ENCODE measurements around the gene SH3GL1. TPM values are rescaled to one million over a fixed set of nuclear protein-coding genes. Genes with fewer than 3 reads are reported as not detected.

The SH3GL1 gene
- total and polyA plus RNA-seq, 9 of the 15 experiments (the other 6 are each of a cell fraction or from before 2014, with no cell fraction given) = 1.7 to 75.3 (median 25.7) TPM

- 91% methylated on average over 11 of the region's 12 CpGs for WGBS (ENCODE audit: insufficient coverage, low coverage, missing lambda C conversion rate)
- TF ChIP-seq HOXB6 (CRISPR knock-in tag; IDR thresholded peaks at IDR 0.05; ENCODE audit: borderline replicate concordance) (no peak), NBN (IDR thresholded peaks at IDR 0.05; ENCODE audit: low read depth) (no peak), MEF2A (IDR thresholded peaks at IDR 0.05; ENCODE audit: control insufficient read depth, low read depth, low read length) (no peak), DPF2 (IDR thresholded peaks at IDR 0.05) (no peak), POLR2G (IDR thresholded peaks at IDR 0.05; ENCODE audit: low read depth, low read length) (peak; percentile 45), NUFIP1 (IDR thresholded peaks at IDR 0.05; ENCODE audit: partially characterized antibody) (no peak)
- TF ChIP-seq, protein P1, sequence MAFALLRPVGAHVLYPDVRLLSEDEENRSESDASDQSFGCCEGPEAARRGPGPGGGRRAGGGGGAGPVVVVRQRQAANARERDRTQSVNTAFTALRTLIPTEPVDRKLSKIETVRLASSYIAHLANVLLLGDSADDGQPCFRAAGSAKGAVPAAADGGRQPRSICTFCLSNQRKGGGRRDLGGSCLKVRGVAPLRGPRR (CRISPR knock-in tag; IDR thresholded peaks at IDR 0.05) = no peak
Observed at GRCh38 chr19:4354282-4354681, 46.1 kb downstream of the SH3GL1 start.

More at GRCh38 chr19:4354282-4354681, 46.1 kb downstream of the SH3GL1 start:
- Histone ChIP-seq H4K20me1 (replicated peaks; ENCODE audit: control insufficient read depth, insufficient read depth, low read length) (peaks cover 7% of the 10 kb centered on the region; the same call in 1 of the 2 replicates), H3K27ac (ENCODE audit: extremely low read depth, low read depth, low read length) (no peak overlapping the region), H3K79me2 (ENCODE audit: control insufficient read depth, insufficient read depth, low read length) (no peaks in the 10 kb centered on the region; the same call in 2 of the 3 replicates), H2AFZ (ENCODE audit: low read depth, low read length) (no peak overlapping the region), H3K9me3 (replicated peaks; ENCODE audit: control insufficient read depth, insufficient read depth, low read depth, low read length) (no peaks in the 10 kb centered on the region), H3K36me3 (ENCODE audit: control insufficient read depth, insufficient read depth, low read length) (peaks cover 27% of the 10 kb centered on the region; the same call in 1 of the 3 replicates), H3K9me1 (ENCODE audit: control insufficient read depth, insufficient read depth, low read length) (no peaks in the 10 kb centered on the region), H3K4me2 (ENCODE audit: insufficient read depth, low read length) (no peak overlapping the region), H3K4me3 (no peak overlapping the region), H3K27me3 (ENCODE audit: control insufficient read depth in 2 of 2, insufficient read depth in 2 of 2, low read length in 2 of 2) (no peaks in the 10 kb centered on the region), H3K9ac (ENCODE audit: insufficient read depth in 1 of 2, low read depth in 2 of 2, low read length in 2 of 2) (no peak overlapping the region), H3K4me1 (replicated peaks in 1 of 2; ENCODE audit: control insufficient read depth in 2 of 2, insufficient read depth in 2 of 2, low read length in 2 of 2) (peaks cover 0 to 41% of the 10 kb centered on the region in 2 experiments; a peak in 2 of 5 replicates)
- ChIA-PET POLR2A (interaction anchor here (1.1 to 1.6 kb wide), 3 partner anchors 11 to 21 kb away, joined by 3 to 5 read pairs (median 5); partner anchors contain the start of gene MPND), CTCF (ENCODE audit: low intra/inter-chr PET ratio) (interaction anchor here (0.6 kb wide), 2 partner anchors 220 to 559 kb away, joined by 4 to 5 read pairs; no protein-coding TSS in a partner anchor)
- ATAC-seq = no peak
- no peak for DNase-seq (ENCODE audit: extremely low read depth in 1 of 4, low spot score in 3 of 4)
- BruUV-seq (replicated peaks) = no TSS peak
- intact Hi-C loops (cut with micrococcal nuclease) = no loop called here
- in situ Hi-C loops (cut with MboI) = no loop called here
- no peak for FAIRE-seq

All from K562 (cell line).